ENCODE data around the gene PANX1.

GRCh38 chr11:94169930-94170545 is 41.4 kb downstream of the PANX1 start:
- TF ChIP-seq CTCF (IDR thresholded peaks at IDR 0.05) (no peak), POLR2A (IDR thresholded peaks at IDR 0.05) (no peak)

All from adrenal gland (tissue), 5 donors.